ENCODE data around the gene L3MBTL4. TPM values are rescaled to one million over a fixed set of nuclear protein-coding genes. Genes with fewer than 3 reads are reported as not detected.

The L3MBTL4 gene
- total and polyA plus RNA-seq, 10 of the 15 experiments (the other 5 are each of a cell fraction or from before 2014, with no cell fraction given), result 1.3 to 8.7 (median 3.8) TPM

GRCh38 chr18:6328621-6329010 is 86.1 kb downstream of the L3MBTL4 start:
- Histone ChIP-seq H3K9me3 (replicated peaks; ENCODE audit: control insufficient read depth, insufficient read depth, low read length) (peaks cover 6% of the 10 kb centered on the region; the same call in 2 of the 3 replicates), H3K4me2 (ENCODE audit: control insufficient read depth, insufficient read depth) (no peak overlapping the region), H3K36me3 (ENCODE audit: control insufficient read depth in 2 of 2, insufficient read depth in 2 of 2, low read length in 1 of 2) (no peaks in the 10 kb centered on the region), H3K4me3 (no peak overlapping the region), H2AFZ (ENCODE audit: control insufficient read depth, low read depth, low read length) (no peak overlapping the region), H3K79me2 (ENCODE audit: control insufficient read depth, insufficient read depth, low read length) (no peaks in the 10 kb centered on the region), H3K4me1 (ENCODE audit: control insufficient read depth, insufficient read depth, low read length) (no peaks in the 10 kb centered on the region), H4K20me1 (ENCODE audit: control insufficient read depth, insufficient read depth) (no peaks in the 10 kb centered on the region), H3K27me3 (replicated peaks in 1 of 2; ENCODE audit: control insufficient read depth in 2 of 2, insufficient read depth in 2 of 2, low read length in 1 of 2) (no peaks in the 10 kb centered on the region), H3K27ac (ENCODE audit: control insufficient read depth, insufficient read depth) (no peak overlapping the region), H3K9ac (ENCODE audit: control insufficient read depth, insufficient read depth, low read length) (no peak overlapping the region)
- BruUV-seq (replicated peaks), result no TSS peak
- SMC1A ChIA-PET (ENCODE audit: uncharacterized antibody, unreplicated experiment), result interaction anchor here (0.6 to 1.2 kb wide), 2 partner anchors 27 to 30 kb away, joined by 3 to 4 read pairs; no protein-coding TSS in a partner anchor
- no peak for DNase-seq (ENCODE audit: low read depth, low spot score)
- intact Hi-C loops (cut with micrococcal nuclease; ENCODE audit: unreplicated experiment), result no loop called here
- 54% methylated on average over 3 of the region's 3 CpGs for WGBS (ENCODE audit: insufficient coverage, insufficient replicate concordance, low lambda C conversion rate, missing lambda C conversion rate)
- CTCF ChIA-PET, result no interaction called here
- RAD21 ChIA-PET (ENCODE audit: unreplicated experiment), result no interaction called here
- POLR2A ChIA-PET, result interaction anchor here (0.7 kb wide), 2 partner anchors 71 to 1600 kb away, joined by 3 to 6 read pairs; no protein-coding TSS in a partner anchor
- ATAC-seq, result no peak
- no peak for FAIRE-seq
- TF ChIP-seq ZNF592 (IDR thresholded peaks at IDR 0.05) (no peak), SMAD5 (IDR thresholded peaks at IDR 0.05; ENCODE audit: low read depth) (no peak), POLR2A (IDR thresholded peaks at IDR 0.05; ENCODE audit: low read depth, low read length) (no peak), FOS (IDR thresholded peaks at IDR 0.05; ENCODE audit: borderline replicate concordance, extremely low read depth, insufficient read length) (no peak), EGR1 (IDR thresholded peaks at IDR 0.05; ENCODE audit: borderline replicate concordance in 1 of 2, low read depth in 2 of 2, low read length in 2 of 2) (no peak), JUND (IDR thresholded peaks at IDR 0.05; ENCODE audit: low read depth, low read length) (no peak), ATF7 (IDR thresholded peaks at IDR 0.05; ENCODE audit: low read depth) (no peak), SMAD1 (IDR thresholded peaks at IDR 0.05; ENCODE audit: low read depth, partially characterized antibody) (no peak)
- in situ Hi-C loops (cut with MboI), result no loop called here
